ENCODE measurements around the gene SLC25A26. TPM values are rescaled to one million over a fixed set of nuclear protein-coding genes. Genes with fewer than 3 reads are reported as not detected.

The SLC25A26 gene
- total and polyA plus RNA-seq, 7 donors = 17.8 to 42.8 (median 22.4) TPM

GRCh38 chr3:66427951-66428474 lies 207.2 kb downstream of the SLC25A26 start:
- Histone ChIP-seq H3K27me3 (no peaks in the 10 kb centered on the region), H3K4me1 (peaks cover 0 to 100% (median 99%) of the 10 kb centered on the region in 4 donors), H3K36me3 (peaks cover 0 to 6% (median 0%) of the 10 kb centered on the region in 4 donors), H3K9me3 (no peaks in the 10 kb centered on the region), H3K27ac (peak overlapping the region; percentile 66 to 95 (median 86)), H3K4me3 (peak overlapping the region in 1 of 4 donors; percentile 14)
- intact Hi-C loops (cut with DNase I) = no loop called here
- 80 to 86% methylated on average over 5 of the region's 5 CpGs for WGBS, 2 donors
- no peak for TF ChIP-seq CTCF (IDR thresholded peaks at IDR 0.05)
- no peak for TF ChIP-seq POLR2AphosphoS5 (IDR thresholded peaks at IDR 0.05)
- TF ChIP-seq POLR2A (IDR thresholded peaks at IDR 0.05) = no peak
- TF ChIP-seq EP300 (IDR thresholded peaks at IDR 0.05) = no peak
- peak; percentile 56 for DNase-seq

Small RNAs within 50 kb of the gene (small RNA-seq; reads per million reads assigned to genes)
- gene RN7SL482P (0 reads per million in 3 donors), gene RNU6-787P (0 reads per million in 3 donors)

Other genes with a start within 250 kb of the SLC25A26 start
- gene MAGI1, start 182.1 kb upstream of the SLC25A26 start, total RNA-seq = 10 to 100 TPM; 29.8 to 54.0 (median 44.8) TPM
- 10 to 100 TPM; 10.2 to 12.7 (median 12.4) TPM for gene MAGI1, start 182.1 kb upstream of the SLC25A26 start, polyA plus RNA-seq

Data from sigmoid colon (tissue), 7 donors.